Keratinocyte (primary cell): ENCODE results near the gene SFMBT1. TPM values are rescaled to one million over a fixed set of nuclear protein-coding genes. Genes with fewer than 3 reads are reported as not detected.

Experiments used
- DNase-seq: peaks from one replicate; pipeline ENCODE4 v3.0.0-alpha.2; 2011; ENCODE audit warnings: low read depth, missing footprints, low spot score
- FAIRE-seq: peaks from 2 replicates; lab custom pipeline; 2011; peaks lifted over from hg19 to GRCh38; lab: Jason Lieb, UNC
- H2AFZ ChIP-seq: 2 replicates; pipeline ENCODE4 v1.6.0; 2012; ENCODE audit warnings: low read length, control low read depth, inconsistent platforms; ENCODE audit not compliant: control insufficient read depth
- H3K27ac ChIP-seq: 2 replicates; pipeline ENCODE4 v1.5.1; 2011; ENCODE audit warnings: low read length; ENCODE audit not compliant: control insufficient read depth, insufficient read depth
- H3K27me3 ChIP-seq: 3 replicates; pipeline ENCODE4 v1.6.0; 2011; ENCODE audit warnings: low read length; ENCODE audit not compliant: control insufficient read depth, insufficient read depth; ENCODE audit errors: extremely low read depth
- H3K36me3 ChIP-seq, 2 experiments: 2 replicates in 1 of 2; 3 replicates in 1 of 2; pipeline ENCODE4 v1.5.1; 2011; ENCODE audit warnings: low read length in 2 of 2, mild to moderate bottlenecking in 1 of 2; ENCODE audit not compliant: control insufficient read depth in 2 of 2, insufficient read depth in 2 of 2; ENCODE audit errors: extremely low read depth in 1 of 2
- H3K4me1 ChIP-seq: 3 replicates; pipeline ENCODE4 v1.5.1; 2011; ENCODE audit warnings: low read length; ENCODE audit not compliant: control insufficient read depth, insufficient read depth; ENCODE audit errors: extremely low read depth
- H3K4me2 ChIP-seq: 3 replicates; pipeline ENCODE4 v1.6.0; 2011; ENCODE audit warnings: low read depth, low read length; ENCODE audit not compliant: control insufficient read depth, insufficient read depth; ENCODE audit errors: extremely low read depth
- H3K4me3 ChIP-seq, 3 experiments: fragments of 200-600 bp in 1 of 3; sonication (generic) in 1 of 3; 2 replicates in 2 of 3; 3 replicates in 1 of 3; pipeline ENCODE4 v1.5.1; 2011 to 2016; ENCODE audit warnings: low read length in 3 of 3, mild to moderate bottlenecking in 3 of 3, control low read depth in 2 of 3, inconsistent platforms in 1 of 3, low read depth in 1 of 3, mixed read lengths in 1 of 3, mixed run types in 1 of 3, moderate library complexity in 1 of 3; ENCODE audit not compliant: control insufficient read depth in 2 of 3, insufficient read depth in 2 of 3; ENCODE audit errors: extremely low read depth in 1 of 3
- H3K79me2 ChIP-seq: 2 replicates; pipeline ENCODE4 v1.6.0; 2012; ENCODE audit warnings: low read length; ENCODE audit not compliant: control insufficient read depth, insufficient read depth
- H3K9ac ChIP-seq: 3 replicates; pipeline ENCODE4 v1.6.0; 2011; ENCODE audit warnings: low read length; ENCODE audit not compliant: control insufficient read depth, insufficient read depth; ENCODE audit errors: extremely low read depth
- H3K9me1 ChIP-seq: 3 replicates; pipeline ENCODE4 v1.6.0; 2011; ENCODE audit warnings: low read length; ENCODE audit not compliant: control insufficient read depth, insufficient read depth; ENCODE audit errors: extremely low read depth
- H3K9me3 ChIP-seq: 2 replicates; pipeline ENCODE4 v1.5.1; 2012; ENCODE audit warnings: low read depth, low read length; ENCODE audit not compliant: control insufficient read depth
- H4K20me1 ChIP-seq: 3 replicates; pipeline ENCODE4 v1.6.0; 2011; ENCODE audit warnings: low read length; ENCODE audit not compliant: control insufficient read depth, insufficient read depth; ENCODE audit errors: extremely low read depth
- EZH2 ChIP-seq: IDR thresholded peaks from one replicate; pipeline ENCODE4 v1.6.1; 2012; ENCODE audit warnings: inconsistent platforms, mild to moderate bottlenecking, low read length, moderate library complexity
- dilution Hi-C: fragments of 300-500 bp; cut with MboI; formaldehyde crosslinking; loops from one replicate; pipeline ENCODE4 v1.7.0; 2020; ENCODE audit warnings: low sequenced_read_pairs; ENCODE audit not compliant: extremely low pct_ligation_motif_present
- polyA plus RNA-seq, 5 experiments: library from polyadenylated mRNA; depleted of rRNA in 3 of 5; stranded (reverse) in 3 of 5; stranded (forward) in 1 of 5; unstranded in 1 of 5; fragments of >200 nt; gene quantifications; 1 replicate in 1 of 5; 2 replicates in 3 of 5; 3 replicates in 1 of 5; pipeline versions ENCODE4 v1.2.1 to v1.2.3, GENCODE V29; 2011 to 2012; ENCODE audit warnings: missing spikeins in 2 of 5, low read depth in 1 of 5, low replicate concordance in 1 of 5
- TF ChIP-seq, protein P1 (sequence below), 3 experiments: IDR thresholded peaks in 1 of 3; conservative IDR thresholded peaks in 1 of 3; optimal IDR thresholded peaks in 1 of 3; 2 replicates in 2 of 3; 3 replicates in 1 of 3; pipeline versions ENCODE3 to v1.5.1; 2011; ENCODE audit warnings: low read length in 3 of 3, mild to moderate bottlenecking in 3 of 3, moderate library complexity in 2 of 3, control low read depth in 1 of 3, inconsistent platforms in 1 of 3; ENCODE audit not compliant: insufficient read depth in 2 of 3; ENCODE audit errors: extremely low read depth in 1 of 3

The SFMBT1 gene
- polyA plus RNA-seq, 1 donor (not counting 4 experiments of a cell fraction or from before 2014, with no cell fraction given) = 4.1 TPM

DNA sequence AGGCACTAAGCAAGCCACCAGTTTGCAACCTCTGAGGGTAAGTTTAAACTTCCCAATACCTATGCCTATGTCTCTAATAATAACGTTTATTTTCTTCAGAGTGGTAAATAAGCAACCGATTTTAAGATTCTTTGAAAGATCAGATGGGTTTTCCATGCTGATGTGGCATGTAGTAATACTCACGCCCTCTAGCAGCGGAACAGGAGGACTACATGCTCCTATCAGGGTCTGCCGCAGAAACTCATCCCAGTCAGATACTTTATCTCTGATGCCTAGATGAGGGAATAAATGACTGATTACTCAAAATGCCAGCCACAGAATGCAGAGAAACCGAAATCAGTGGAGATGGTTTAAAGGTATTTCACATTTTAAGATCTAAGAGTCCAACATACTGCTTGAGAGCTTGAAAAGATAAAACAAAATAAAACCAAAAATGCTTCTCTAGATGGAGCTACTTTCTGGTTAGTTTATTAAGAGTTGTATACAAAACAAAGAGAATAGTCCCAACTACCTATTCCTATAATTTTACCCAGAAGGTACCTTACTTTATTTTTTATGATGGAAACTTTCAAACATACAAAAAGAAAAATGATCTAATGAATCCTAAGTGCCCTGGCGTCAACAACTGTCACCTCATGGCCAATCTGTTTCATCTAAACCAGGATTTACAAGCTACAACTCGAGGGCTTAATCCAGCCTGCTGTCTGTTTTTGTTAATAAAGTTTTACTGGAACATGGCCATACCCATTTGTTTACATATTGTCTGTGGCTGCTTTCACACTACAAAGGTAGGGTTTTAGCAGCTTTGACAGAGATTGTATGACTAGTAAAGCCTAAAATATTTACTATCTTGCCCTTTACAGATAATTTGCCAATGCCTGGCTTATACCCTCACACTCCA lies 111.0 kb downstream of the SFMBT1 start:
- Histone ChIP-seq H3K4me1 (no peaks in the 10 kb centered on the region), H2AFZ (peak overlapping the region; percentile 43), H3K36me3 (no peaks in the 10 kb centered on the region), H3K79me2 (no peaks in the 10 kb centered on the region), H3K4me3 (no peak overlapping the region), H3K4me2 (no peak overlapping the region), H3K9me3 (no peaks in the 10 kb centered on the region), H3K27me3 (no peaks in the 10 kb centered on the region), H3K9me1 (no peaks in the 10 kb centered on the region), H3K9ac (no peak overlapping the region), H3K27ac (no peak overlapping the region), H4K20me1 (no peaks in the 10 kb centered on the region)
- TF ChIP-seq, protein P1, sequence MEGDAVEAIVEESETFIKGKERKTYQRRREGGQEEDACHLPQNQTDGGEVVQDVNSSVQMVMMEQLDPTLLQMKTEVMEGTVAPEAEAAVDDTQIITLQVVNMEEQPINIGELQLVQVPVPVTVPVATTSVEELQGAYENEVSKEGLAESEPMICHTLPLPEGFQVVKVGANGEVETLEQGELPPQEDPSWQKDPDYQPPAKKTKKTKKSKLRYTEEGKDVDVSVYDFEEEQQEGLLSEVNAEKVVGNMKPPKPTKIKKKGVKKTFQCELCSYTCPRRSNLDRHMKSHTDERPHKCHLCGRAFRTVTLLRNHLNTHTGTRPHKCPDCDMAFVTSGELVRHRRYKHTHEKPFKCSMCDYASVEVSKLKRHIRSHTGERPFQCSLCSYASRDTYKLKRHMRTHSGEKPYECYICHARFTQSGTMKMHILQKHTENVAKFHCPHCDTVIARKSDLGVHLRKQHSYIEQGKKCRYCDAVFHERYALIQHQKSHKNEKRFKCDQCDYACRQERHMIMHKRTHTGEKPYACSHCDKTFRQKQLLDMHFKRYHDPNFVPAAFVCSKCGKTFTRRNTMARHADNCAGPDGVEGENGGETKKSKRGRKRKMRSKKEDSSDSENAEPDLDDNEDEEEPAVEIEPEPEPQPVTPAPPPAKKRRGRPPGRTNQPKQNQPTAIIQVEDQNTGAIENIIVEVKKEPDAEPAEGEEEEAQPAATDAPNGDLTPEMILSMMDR (optimal IDR thresholded peaks at IDR 0.05 in 1 of 3, IDR thresholded peaks at IDR 0.05 in 1 of 3, conservative IDR thresholded peaks at IDR 0.05 in 1 of 3; ENCODE audit: extremely low read depth in 1 of 3, insufficient read depth in 2 of 3, low read length in 3 of 3) = peak; percentile 68 to 84 (median 80)
- no peak for TF ChIP-seq EZH2
- peak; percentile 93 for FAIRE-seq
- no peak for DNase-seq
- dilution Hi-C loops = no loop called here

DNA sequence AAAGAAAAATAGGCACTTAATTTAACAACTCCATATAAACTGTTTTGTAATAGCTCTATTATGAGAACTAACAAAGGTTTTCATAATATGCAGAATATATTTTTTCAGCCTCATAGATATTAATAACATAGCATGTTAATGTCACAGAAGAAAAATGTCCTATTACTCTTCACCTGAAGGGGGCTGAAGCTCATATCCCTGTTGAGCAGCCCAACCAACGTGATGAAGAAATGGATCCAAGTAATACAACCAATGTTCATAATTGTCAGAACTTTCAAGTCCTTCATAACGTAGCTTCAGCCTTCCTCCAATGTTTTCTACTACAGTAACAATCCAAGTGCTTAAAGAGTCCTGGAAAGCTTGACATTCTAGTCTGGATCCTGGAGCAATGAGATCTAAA lies 114.0 kb downstream of the SFMBT1 start:
- Histone ChIP-seq H3K9me1 (no peaks in the 10 kb centered on the region), H3K27me3 (no peaks in the 10 kb centered on the region), H3K9me3 (no peaks in the 10 kb centered on the region), H2AFZ (no peak overlapping the region), H3K4me1 (no peaks in the 10 kb centered on the region), H3K79me2 (no peaks in the 10 kb centered on the region), H4K20me1 (no peaks in the 10 kb centered on the region), H3K4me2 (no peak overlapping the region), H3K36me3 (peaks cover 0 to 1% of the 10 kb centered on the region in 2 experiments), H3K27ac (no peak overlapping the region), H3K4me3 (no peak overlapping the region), H3K9ac (no peak overlapping the region)
- no peak for FAIRE-seq
- dilution Hi-C loops = no loop called here
- DNase-seq = no peak
- TF ChIP-seq, protein P1 (optimal IDR thresholded peaks at IDR 0.05 in 1 of 3, IDR thresholded peaks at IDR 0.05 in 1 of 3, conservative IDR thresholded peaks at IDR 0.05 in 1 of 3; ENCODE audit: extremely low read depth in 1 of 3, insufficient read depth in 2 of 3, low read length in 3 of 3) = no peak
- no peak for TF ChIP-seq EZH2
